ENCODE data around the gene RHOU.

Gene RHOU

DNA sequence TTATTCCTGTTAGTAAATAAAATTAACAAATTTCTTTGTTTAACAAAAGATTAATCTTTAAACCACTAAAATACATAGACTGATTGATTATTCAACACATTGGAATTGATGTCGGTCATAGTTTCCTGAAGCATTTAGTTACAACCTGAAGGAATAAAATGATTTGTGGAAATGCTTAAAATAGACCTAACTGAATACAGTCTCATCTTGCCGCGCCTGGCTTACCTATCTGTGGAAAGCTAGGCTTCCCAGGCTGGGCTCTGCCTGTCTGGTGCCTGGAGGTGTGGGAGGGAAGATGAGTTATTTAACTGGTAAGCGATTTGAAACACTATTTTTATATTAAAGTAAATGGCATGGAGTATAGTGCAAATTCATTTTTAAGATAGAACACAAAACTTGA lies 10.2 kb downstream of the RHOU start:
- TF ChIP-seq CTCF (IDR thresholded peaks at IDR 0.05; ENCODE audit: borderline replicate concordance, insufficient read depth, low read depth, low read length) = no peak
- no peak overlapping the region for H3K4me3 ChIP-seq (ENCODE audit: low read depth, low read length)

DNA sequence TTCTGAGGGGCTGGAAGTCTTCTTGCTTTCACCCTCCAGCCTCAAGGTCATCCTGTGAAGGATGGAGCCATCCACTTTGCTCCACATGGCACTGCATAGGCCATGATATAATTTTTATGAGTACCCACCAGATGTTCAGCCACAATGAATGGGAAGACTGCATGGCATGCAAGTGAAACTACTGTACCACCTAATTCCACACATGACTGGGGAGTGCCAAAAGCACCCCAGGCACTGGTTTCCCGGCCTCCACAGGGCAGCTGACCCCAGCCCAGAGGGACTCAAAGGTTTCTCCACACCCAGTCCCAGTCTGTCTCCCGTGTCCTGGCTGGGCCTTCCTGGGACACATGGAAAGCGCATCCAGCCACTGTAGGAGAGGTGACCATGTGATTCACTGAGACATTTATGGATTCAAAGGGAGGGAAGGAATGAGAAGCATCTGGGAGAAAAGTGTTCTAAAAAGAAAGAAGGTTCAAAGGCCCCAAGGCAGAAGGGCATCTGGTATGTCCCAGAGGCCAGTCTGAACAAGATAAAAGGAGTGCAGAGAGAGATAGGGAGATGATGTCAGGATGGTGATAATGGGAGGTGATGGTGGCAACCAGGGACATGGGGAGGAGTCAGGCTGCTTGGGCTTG lies 12.1 kb downstream of the RHOU start:
- TF ChIP-seq CTCF (IDR thresholded peaks at IDR 0.05; ENCODE audit: borderline replicate concordance, insufficient read depth, low read depth, low read length) = no peak
- H3K4me3 ChIP-seq (ENCODE audit: low read depth, low read length) = no peak overlapping the region

DNA sequence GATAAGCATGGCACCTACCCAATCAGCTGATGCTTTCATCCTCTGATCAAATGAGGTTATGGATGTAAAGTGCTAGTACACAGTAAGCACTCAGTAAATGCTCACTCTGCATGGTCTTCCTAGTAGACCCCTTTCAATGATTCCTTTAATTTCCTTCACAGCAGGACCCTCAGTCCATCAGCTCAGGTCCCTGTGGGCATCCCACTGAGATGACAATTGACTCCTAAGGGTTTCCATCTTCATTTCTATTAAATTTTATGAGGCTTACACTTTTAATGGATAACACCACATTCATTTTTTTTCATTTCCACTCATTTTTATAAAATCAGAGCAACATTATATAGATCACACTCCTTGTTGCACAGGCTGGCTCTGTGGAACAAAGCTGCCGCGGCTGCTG lies 12.8 kb downstream of the RHOU start:
- TF ChIP-seq CTCF (IDR thresholded peaks at IDR 0.05; ENCODE audit: borderline replicate concordance, insufficient read depth, low read depth, low read length) = no peak
- H3K4me3 ChIP-seq (ENCODE audit: low read depth, low read length) = no peak overlapping the region

DNA sequence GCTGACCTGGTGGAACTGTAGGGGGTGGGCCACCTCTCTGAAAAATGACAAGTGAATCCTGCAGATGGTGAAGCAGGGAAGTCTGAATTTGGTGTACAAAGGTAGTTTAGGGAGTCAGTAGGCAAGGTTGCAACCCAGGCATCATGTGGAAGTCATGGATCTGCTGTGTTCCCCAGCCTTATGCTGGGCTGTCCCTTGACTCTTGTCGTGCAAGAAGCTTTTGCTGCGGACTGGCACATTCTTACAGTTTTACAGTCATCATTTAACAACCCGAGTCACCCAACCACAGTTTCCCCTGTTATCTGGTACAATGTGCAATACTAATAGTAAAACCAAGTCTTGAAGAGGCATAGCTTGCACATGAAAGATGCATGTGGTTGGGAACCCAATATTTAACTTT lies 13.2 kb downstream of the RHOU start:
- TF ChIP-seq CTCF (IDR thresholded peaks at IDR 0.05; ENCODE audit: borderline replicate concordance, insufficient read depth, low read depth, low read length) = no peak
- no peak overlapping the region for H3K4me3 ChIP-seq (ENCODE audit: low read depth, low read length)

DNA sequence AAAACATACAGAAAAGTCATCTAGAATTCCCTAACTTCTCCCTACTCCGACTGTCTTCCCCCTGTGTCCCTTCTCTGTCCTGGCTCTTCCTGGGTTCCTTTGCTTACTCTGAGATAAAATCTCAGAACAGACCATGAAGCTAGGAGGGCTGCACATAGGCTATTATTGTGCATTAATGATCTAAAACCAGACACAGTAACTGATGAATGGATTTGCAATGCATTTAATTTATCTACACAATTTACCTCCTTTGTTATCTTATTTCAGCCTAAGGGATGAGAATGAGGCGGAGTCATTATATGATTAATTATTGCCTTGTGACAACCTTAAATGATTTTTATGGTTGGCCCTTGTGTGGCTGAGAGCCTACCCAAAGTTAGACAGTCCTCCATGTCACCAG lies 14.5 kb downstream of the RHOU start:
- no peak overlapping the region for H3K4me3 ChIP-seq (ENCODE audit: low read depth, low read length)
- no peak for TF ChIP-seq CTCF (IDR thresholded peaks at IDR 0.05; ENCODE audit: borderline replicate concordance, insufficient read depth, low read depth, low read length)

- no peak overlapping the region for H3K4me3 ChIP-seq (ENCODE audit: low read depth, low read length)
- no peak for TF ChIP-seq CTCF (IDR thresholded peaks at IDR 0.05; ENCODE audit: borderline replicate concordance, insufficient read depth, low read depth, low read length)
Observed at GRCh38 chr1:228750915-228751314, 15.6 kb downstream of the RHOU start.

GRCh38 chr1:228751360-228752098 lies 16.2 kb downstream of the RHOU start:
- TF ChIP-seq CTCF (IDR thresholded peaks at IDR 0.05; ENCODE audit: borderline replicate concordance, insufficient read depth, low read depth, low read length) = no peak
- no peak overlapping the region for H3K4me3 ChIP-seq (ENCODE audit: low read depth, low read length)
